Stimulated activated CD4-positive, alpha-beta T cell treated with anti-CD3 and anti-CD28 coated beads, Interleukin-1b, Interleukin-23, amount 100 ng/mL, for 1 hour (primary cell): ENCODE measurements around the gene GLT6D1.

Experiments
- DNase-seq, 2 donors: peaks; one replicate each; pipeline ENCODE4 v3.0.0-alpha.2; 2020; ENCODE audit warnings: low read depth in 2 of 2

GLT6D1 gene

DNA sequence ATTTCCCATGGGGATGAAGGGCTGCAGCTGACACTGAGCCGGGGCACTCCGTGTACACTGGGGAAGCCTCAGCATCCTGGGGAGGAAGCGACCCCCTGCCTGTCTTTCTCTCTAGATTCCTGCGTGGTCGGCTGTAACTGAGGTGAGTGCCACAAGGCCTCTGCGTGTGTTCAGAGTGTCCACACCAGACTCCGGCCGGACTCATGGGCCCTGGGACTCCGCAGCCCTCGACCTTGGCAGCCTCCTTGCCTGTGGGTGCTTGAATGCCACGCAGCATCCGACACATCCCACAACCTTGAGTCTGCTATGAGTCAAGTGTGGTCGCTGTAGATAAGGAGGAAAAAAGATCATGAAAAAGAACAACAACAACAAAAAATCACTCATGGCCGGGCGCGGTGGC is 54.4 kb downstream of the GLT6D1 start:
- DNase-seq: no peak

GRCh38 chr9:135584371-135584770 is 55.0 kb downstream of the GLT6D1 start:
- no peak for DNase-seq

GRCh38 chr9:135583688-135584011 is 55.7 kb downstream of the GLT6D1 start:
- DNase-seq: no peak

GRCh38 chr9:135582966-135583687 is 56.2 kb downstream of the GLT6D1 start:
- no peak for DNase-seq

DNA sequence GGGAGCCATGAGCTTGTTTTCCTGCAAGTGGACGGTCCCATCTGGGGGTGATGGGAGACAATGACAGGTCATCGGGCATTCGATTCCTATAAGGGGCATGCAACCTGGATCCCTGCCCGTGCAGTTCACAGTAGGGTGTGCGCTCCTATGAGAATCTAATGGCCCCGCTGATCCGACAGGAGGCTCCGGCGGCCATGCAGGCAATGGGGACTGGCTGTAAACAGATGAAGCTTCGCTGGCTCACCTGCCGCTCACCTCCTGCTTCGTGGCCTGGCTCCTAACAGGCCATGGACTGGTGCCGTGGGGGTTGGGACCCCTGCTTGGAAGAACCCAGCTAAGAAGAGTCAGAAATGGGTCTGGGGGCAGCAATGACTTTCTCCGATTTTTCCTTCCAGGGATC is 56.8 kb downstream of the GLT6D1 start:
- DNase-seq: no peak

- DNase-seq: no peak
Observed at GRCh38 chr9:135581636-135582426, 57.5 kb downstream of the GLT6D1 start.

GRCh38 chr9:135580664-135581380 is 58.5 kb downstream of the GLT6D1 start:
- DNase-seq: no peak

GRCh38 chr9:135579889-135580660 is 59.3 kb downstream of the GLT6D1 start:
- no peak for DNase-seq

DNA sequence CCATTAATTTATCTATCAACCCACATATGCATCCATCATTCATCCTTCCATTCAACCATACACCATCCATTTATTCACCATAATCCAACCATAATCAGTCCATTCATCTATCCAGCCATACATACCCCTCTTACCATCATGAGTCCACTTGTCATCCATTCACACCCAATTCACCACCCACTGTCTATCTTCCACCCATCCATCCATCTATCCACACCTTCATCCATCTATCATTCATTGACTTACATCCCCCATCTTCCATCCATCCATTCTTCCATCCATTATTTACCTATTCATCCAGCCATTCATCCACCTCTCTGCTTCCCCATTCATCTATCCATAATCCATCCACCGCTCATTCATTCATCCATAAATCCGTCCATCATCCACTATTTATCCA is 60.0 kb downstream of the GLT6D1 start:
- DNase-seq: no peak

GRCh38 chr9:135577256-135577655 is 62.1 kb downstream of the GLT6D1 start:
- no peak for DNase-seq

- no peak for DNase-seq
Observed at GRCh38 chr9:135575995-135576631, 63.2 kb downstream of the GLT6D1 start.

DNA sequence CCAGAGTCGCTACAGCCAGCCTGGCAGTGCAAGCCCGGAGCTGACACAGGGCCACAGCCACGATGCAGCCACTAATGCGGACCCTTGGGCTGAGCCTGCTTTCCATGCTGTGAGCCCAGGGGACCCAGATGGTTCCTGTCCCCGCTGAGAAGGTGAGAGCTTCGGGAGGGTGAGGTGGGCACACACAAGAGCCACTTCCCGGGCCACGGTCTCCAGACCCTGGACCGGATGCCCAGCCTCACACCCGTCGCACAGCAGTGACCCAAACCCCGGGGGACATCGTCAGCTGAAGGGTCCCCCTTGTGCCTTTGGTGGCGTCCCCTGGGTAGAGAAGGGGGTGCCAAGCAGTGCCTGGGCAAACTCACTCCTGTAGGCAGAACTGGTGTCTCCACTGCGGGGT is 64.4 kb downstream of the GLT6D1 start:
- no peak for DNase-seq

- no peak for DNase-seq
Observed at GRCh38 chr9:135574331-135574730, 65.0 kb downstream of the GLT6D1 start.
